Muscle of leg (tissue), 11 donors: ENCODE results near the gene SH3RF3. TPM values are rescaled to one million over a fixed set of nuclear protein-coding genes. Genes with fewer than 3 reads are reported as not detected.
A peak's percentile ranks its signal among the peaks of the same experiment; 100 is the strongest.

Experiments used
- DNase-seq: peaks from one replicate; pipeline ENCODE4 v3.0.0; 2013
- H3K27ac ChIP-seq: one replicate; pipeline ENCODE4 v1.5.1; 2013; ENCODE audit warnings: mild to moderate bottlenecking, low read length, control low read depth
- H3K27me3 ChIP-seq: one replicate; pipeline ENCODE4 v1.6.1; 2013; ENCODE audit warnings: low read length; ENCODE audit not compliant: control insufficient read depth, insufficient read depth
- H3K36me3 ChIP-seq: one replicate; pipeline ENCODE4 v1.6.1; 2013; ENCODE audit warnings: low read length; ENCODE audit not compliant: control insufficient read depth, insufficient read depth
- H3K4me1 ChIP-seq: one replicate; pipeline ENCODE4 v1.6.1; 2013; ENCODE audit warnings: low read length; ENCODE audit not compliant: control insufficient read depth, insufficient read depth
- H3K4me3 ChIP-seq: one replicate; pipeline ENCODE4 v1.5.1; 2013; ENCODE audit warnings: low read length, control low read depth
- H3K9me3 ChIP-seq: replicated peaks from 2 replicates; pipeline ENCODE4 v1.6.1; 2013; ENCODE audit warnings: low read depth, low read length; ENCODE audit not compliant: control insufficient read depth
- WGBS: methylation state at CpG from one replicate; pipeline ENCODE4 v1.1.5; 2013; ENCODE audit warnings: missing lambda C conversion rate; ENCODE audit not compliant: insufficient coverage; 5-methylcytosine and 5-hydroxymethylcytosine counted together
- polyA plus RNA-seq, 8 donors: library from polyadenylated mRNA; unstranded; fragments of 120-200 nt; gene quantifications; one replicate each; pipeline versions ENCODE4 v1.2.1 to v1.2.3, GENCODE V29; 2013; ENCODE audit warnings: inconsistent platforms in 1 of 8, low replicate concordance in 1 of 8; ENCODE audit not compliant: insufficient read length in 8 of 8, insufficient read depth in 1 of 8
- total RNA-seq: library from RNA; stranded (reverse); fragments of 120-200 nt; gene quantifications from one replicate; pipeline ENCODE4 v1.2.4, GENCODE V29; 2013

Gene SH3RF3
- total and polyA plus RNA-seq, 9 donors: 2.7 to 6.8 (median 4.7) TPM

DNA sequence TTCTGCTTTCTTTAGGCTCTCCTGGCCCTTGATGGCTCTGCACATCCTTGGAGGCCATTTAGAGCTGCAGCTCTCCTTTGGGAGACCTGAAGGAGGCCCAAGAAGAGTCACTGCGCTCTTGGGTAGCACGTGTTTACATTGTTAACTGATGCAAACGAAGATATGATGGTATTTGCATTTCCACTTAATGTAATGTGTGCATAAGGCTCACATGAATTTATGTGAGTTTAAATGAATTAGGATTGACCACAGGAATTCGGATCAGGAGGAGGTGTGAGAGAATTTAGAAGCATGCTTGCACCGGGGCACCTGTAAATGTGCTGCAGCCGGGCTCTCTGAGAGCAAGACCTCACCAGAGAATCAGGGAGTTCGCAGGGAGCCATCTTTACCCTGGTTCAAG, 7.5 kb downstream of the SH3RF3 start:
- 89% methylated on average over 4 of the region's 7 CpGs for WGBS
- Histone ChIP-seq H3K27ac (no peak overlapping the region), H3K4me3 (no peak overlapping the region), H3K4me1 (peaks cover 8% of the 10 kb centered on the region), H3K9me3 (no peaks in the 10 kb centered on the region), H3K36me3 (no peaks in the 10 kb centered on the region), H3K27me3 (peaks cover 19% of the 10 kb centered on the region)
- no peak for DNase-seq

DNA sequence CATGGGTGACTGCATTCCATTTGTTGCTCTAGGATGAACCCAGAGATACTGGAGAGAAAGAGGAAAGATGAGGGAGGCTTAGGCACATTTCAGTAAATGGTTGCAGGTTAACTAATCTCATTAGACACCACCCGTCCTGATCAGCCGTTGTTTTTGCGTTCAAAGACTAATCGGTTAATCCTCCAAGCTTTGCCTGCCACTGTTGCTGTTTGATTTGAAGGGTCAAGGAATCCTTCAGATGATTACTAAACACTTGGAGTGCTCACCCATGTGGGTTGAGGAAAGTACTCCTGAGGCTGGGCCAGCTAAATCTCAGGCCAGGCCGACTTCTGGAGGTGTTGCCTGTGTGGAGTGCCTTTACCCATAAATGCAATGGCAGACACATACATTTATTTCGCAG, 8.6 kb downstream of the SH3RF3 start:
- DNase-seq: no peak
- Histone ChIP-seq H3K27ac (no peak overlapping the region), H3K27me3 (peaks cover 19% of the 10 kb centered on the region), H3K9me3 (no peaks in the 10 kb centered on the region), H3K4me1 (peaks cover 8% of the 10 kb centered on the region), H3K36me3 (no peaks in the 10 kb centered on the region), H3K4me3 (no peak overlapping the region)
- 90% methylated on average over 2 of the region's 6 CpGs for WGBS

DNA sequence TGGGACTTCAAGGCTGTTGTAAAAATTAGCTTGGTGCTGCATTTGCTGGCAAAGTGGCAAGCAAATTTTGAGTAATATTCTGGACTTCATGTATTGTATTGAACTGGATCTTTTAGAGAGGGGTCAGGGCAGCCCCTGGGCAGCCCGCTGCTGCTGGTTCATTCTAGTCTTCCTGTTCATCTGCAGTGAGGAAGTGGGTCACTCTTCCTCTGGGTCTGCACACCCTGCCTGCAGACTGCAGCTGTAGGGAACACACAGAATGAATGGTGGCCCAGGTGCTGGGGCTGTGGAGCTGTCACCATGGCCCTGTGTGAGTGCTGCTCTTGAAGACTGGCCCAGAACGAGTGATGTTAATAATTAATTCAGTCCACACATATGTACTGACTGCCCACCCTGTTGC, 9.4 kb downstream of the SH3RF3 start:
- DNase-seq: no peak
- Histone ChIP-seq H3K9me3 (no peaks in the 10 kb centered on the region), H3K27ac (no peak overlapping the region), H3K4me1 (peaks cover 8% of the 10 kb centered on the region), H3K4me3 (no peak overlapping the region), H3K36me3 (no peaks in the 10 kb centered on the region), H3K27me3 (peaks cover 20% of the 10 kb centered on the region)
- WGBS: 86% methylated on average over 1 of the region's 2 CpGs

DNA sequence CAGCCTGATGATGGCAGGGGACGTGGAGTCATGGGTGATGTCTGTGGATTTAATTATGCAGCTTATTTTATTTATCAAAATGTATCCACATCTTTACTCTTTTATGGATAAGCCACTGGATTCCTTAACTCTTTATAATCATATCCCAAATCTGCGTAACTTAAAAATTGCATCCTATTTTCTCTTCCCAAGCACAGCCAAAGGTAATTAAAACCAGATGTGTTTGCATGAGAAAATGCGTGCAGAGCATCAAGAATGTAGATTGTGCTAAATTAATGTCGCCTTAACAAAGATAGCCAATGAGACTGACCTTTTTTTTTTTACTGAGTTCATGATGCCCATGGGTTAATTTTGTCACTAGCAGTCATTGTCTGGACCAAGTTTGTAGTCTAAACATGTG, 10.0 kb downstream of the SH3RF3 start:
- H3K27ac ChIP-seq: no peak overlapping the region
- H3K9me3 ChIP-seq: no peaks in the 10 kb centered on the region
- WGBS: 67% methylated on average over 1 of the region's 4 CpGs
- H3K27me3 ChIP-seq: peaks cover 20% of the 10 kb centered on the region
- H3K36me3 ChIP-seq: no peaks in the 10 kb centered on the region
- H3K4me1 ChIP-seq: peaks cover 8% of the 10 kb centered on the region
- peak; percentile 35 for DNase-seq
- H3K4me3 ChIP-seq: no peak overlapping the region

DNA sequence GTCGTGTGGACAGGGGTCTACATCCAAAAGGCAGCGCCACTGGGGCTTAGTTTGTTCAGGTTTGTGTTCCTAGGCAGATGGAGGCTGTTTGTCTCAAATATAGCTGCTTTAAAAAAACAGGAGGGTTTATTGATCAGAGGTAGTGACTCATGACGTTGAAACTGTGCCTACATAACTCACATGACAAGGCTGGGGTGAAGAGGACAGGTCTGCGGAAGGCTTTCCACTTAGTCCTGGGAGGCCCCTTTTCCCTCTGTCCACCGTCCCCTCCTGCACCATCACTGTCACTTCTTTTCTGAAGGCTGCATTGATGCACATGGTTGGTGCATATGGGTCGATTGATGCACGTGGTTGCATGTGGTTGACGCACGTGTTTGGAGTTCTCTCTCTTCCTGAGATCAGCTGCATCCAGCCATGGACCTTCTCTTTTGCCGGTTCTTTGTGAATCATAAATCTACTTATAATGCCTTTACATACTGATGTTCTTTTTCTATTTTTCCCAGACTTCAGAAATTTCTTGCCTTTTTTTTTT, 10.9 kb downstream of the SH3RF3 start:
- 84% methylated on average over 7 of the region's 10 CpGs for WGBS
- no peak overlapping the region for H3K27ac ChIP-seq
- H3K4me3 ChIP-seq: no peak overlapping the region
- no peaks in the 10 kb centered on the region for H3K36me3 ChIP-seq
- no peak for DNase-seq
- no peaks in the 10 kb centered on the region for H3K9me3 ChIP-seq
- H3K27me3 ChIP-seq: peaks cover 15% of the 10 kb centered on the region
- peaks cover 8% of the 10 kb centered on the region for H3K4me1 ChIP-seq

DNA sequence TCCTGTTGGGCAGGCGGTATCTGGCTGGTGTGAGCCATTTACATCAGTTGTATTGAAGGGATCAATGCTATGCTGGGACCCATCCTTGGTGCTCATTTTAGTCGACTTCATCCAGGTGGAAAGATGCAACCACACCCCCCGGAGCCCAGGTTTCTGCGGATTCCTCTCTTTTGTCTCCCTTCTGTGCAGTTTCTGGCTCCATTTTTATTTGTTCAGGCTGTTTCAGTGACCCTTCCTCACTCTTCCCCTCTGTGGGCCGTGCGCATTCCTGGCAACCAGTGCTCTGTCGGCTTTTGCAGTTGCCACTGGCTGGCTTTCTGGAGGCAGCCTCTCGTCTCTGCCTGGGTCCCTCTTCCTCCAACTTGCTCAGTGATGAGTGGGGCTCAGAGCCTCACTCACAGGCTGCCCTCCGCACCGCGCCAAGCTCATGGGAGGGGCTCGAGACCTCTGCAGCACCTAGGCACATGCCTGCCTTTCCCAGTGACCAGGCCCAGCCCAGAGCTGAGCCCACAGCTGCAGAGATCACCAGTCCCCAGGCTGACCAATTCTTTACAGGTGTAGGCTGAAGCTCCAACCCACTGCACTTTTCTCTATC, 12.1 kb downstream of the SH3RF3 start:
- H3K9me3 ChIP-seq: no peaks in the 10 kb centered on the region
- no peak overlapping the region for H3K27ac ChIP-seq
- H3K4me1 ChIP-seq: peaks cover 7% of the 10 kb centered on the region
- 85% methylated on average over 12 of the region's 12 CpGs for WGBS
- DNase-seq: no peak
- peaks cover 9% of the 10 kb centered on the region for H3K27me3 ChIP-seq
- H3K4me3 ChIP-seq: no peak overlapping the region
- no peaks in the 10 kb centered on the region for H3K36me3 ChIP-seq

DNA sequence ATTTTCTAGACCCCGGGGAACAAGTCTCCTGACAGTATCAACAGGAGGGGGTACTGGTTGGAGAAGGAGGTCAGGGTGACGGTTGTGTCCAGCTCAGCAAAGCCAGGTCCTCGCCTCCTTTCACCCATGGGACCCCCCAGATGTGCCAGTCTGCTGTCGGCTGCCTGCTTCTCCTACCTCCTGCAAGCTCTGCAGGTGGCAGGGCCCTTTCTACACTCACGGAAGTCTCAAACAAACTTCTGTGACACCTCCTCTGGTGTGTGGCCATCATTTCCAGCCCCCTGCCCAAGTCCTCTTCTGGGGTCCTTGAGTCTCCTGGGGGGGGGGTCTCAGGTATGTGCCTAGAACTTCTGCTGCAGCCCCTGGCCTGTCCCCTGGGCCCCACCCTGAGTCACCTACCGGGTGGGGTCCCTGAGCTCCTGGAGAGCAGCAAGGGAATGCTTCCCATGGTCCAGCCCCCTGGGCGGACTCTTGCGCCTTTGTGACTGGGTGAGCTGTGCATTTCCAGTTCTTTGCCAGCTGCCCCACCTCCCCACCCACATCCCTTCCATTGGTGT, 12.8 kb downstream of the SH3RF3 start:
- peaks cover 6% of the 10 kb centered on the region for H3K27me3 ChIP-seq
- no peaks in the 10 kb centered on the region for H3K9me3 ChIP-seq
- no peak for DNase-seq
- WGBS: 89% methylated on average over 5 of the region's 8 CpGs
- no peak overlapping the region for H3K27ac ChIP-seq
- no peak overlapping the region for H3K4me3 ChIP-seq
- H3K36me3 ChIP-seq: no peaks in the 10 kb centered on the region
- peaks cover 3% of the 10 kb centered on the region for H3K4me1 ChIP-seq

DNA sequence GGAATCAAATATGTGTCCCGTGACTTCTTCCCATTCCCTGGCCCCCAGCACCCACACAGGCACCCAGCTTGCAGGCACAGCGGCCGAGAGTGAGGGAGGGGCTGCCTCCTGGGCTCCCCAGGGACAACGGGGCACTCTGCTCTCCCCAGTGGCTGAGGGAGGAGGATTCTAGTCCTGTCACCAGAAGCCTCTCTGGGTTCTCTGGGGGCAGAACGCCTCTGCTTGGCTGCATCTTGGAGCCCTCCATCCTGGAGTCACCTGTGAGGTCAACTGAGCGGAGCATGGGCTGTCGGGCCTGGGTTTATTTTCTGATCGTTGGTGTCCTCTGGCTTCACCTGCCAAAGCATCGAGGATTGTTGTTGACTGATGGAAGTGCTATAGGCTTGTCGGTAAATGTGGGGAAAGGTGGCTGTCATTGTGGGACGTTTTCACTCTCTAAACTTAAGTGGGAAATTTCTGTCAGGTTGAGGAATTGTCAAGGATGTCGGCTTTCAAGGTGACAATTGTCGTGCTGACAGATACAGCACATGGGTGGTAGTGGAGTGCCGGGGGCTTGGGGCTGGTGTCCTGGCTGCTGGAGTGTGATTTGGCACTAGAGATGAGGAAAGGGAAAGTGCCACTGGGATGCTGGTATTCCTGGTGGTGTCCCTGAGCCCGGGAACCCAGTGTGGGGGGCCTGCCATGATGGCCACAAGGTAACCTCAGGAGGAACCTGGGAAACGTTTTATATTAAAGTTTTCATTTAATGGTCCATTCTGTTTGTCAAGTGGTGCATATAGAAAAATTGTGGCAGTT, 13.6 kb downstream of the SH3RF3 start:
- H3K9me3 ChIP-seq: no peaks in the 10 kb centered on the region
- WGBS: 85% methylated on average over 11 of the region's 16 CpGs
- H3K4me1 ChIP-seq: peaks cover 3% of the 10 kb centered on the region
- H3K36me3 ChIP-seq: no peaks in the 10 kb centered on the region
- no peak overlapping the region for H3K27ac ChIP-seq
- DNase-seq: no peak
- H3K27me3 ChIP-seq: peaks cover 6% of the 10 kb centered on the region
- H3K4me3 ChIP-seq: no peak overlapping the region

DNA sequence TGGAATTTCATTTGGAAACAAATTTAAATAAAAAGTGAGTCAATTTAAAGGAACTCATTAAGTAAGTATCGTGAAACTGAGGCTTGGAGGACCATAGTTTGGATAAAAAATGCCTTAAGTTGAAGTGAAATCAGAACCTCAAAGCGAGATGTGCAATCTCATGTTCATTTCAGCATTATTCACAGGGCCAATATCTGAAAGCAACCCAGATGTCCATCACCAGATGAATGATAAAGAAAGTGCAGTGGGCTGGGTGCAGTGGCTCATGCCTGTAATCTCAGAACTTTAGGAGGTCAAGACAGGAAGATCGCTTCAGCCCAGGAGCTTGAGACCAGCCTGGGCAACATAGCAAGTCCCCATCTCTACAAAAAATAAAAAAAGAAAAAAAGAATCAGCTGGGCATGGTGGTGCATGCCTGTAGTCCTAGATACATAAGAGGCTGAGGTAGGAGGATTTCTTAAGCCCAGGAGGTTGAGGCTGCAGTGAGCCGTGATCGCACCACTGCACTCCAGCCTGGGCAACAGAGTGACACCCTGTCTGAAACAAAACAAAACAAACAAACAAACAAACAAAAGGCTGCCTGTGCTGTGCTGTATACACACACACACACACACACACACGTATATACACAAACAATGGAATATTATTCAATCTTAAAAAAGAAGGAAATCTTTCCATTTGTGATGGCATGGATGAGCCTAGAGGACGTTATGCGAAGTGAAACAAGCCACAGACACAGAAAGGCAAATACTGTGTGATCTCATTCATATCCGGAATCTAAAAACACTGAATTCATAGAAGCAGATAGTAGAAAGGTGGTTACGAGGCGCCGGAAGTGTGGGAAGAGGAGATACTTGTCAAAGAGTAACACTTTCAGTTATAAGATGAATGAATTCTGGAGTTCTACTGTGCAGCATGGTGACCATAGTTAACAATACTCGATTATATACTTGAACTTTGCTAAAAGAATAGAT, 14.5 kb downstream of the SH3RF3 start:
- Histone ChIP-seq H3K4me1 (peaks cover 8% of the 10 kb centered on the region), H3K9me3 (no peaks in the 10 kb centered on the region), H3K27me3 (peaks cover 6% of the 10 kb centered on the region), H3K4me3 (no peak overlapping the region), H3K36me3 (no peaks in the 10 kb centered on the region), H3K27ac (no peak overlapping the region)
- DNase-seq: no peak
- WGBS: 89% methylated on average over 3 of the region's 13 CpGs
